ES-I3 (cell line): ENCODE measurements around the gene CFAP161.

Source experiments
- H3K36me3 ChIP-seq: 2 replicates; pipeline ENCODE4 v1.6.1; 2013; ENCODE audit warnings: mild to moderate bottlenecking, low read length, control low read depth, moderate library complexity; ENCODE audit not compliant: insufficient read depth
- H3K4me1 ChIP-seq: 2 replicates; pipeline ENCODE4 v1.6.1; 2013; ENCODE audit warnings: mild to moderate bottlenecking, control low read depth, low read length; ENCODE audit not compliant: insufficient read depth
- H3K9ac ChIP-seq: 2 replicates; pipeline ENCODE4 v1.6.1; 2013; ENCODE audit warnings: low read depth, mild to moderate bottlenecking, low read length, moderate library complexity
- H3K9me3 ChIP-seq: 2 replicates; pipeline ENCODE4 v1.6.1; 2013; ENCODE audit warnings: mild to moderate bottlenecking, low read length, moderate library complexity; ENCODE audit not compliant: control insufficient read depth, insufficient read depth

Gene CFAP161, protein sequence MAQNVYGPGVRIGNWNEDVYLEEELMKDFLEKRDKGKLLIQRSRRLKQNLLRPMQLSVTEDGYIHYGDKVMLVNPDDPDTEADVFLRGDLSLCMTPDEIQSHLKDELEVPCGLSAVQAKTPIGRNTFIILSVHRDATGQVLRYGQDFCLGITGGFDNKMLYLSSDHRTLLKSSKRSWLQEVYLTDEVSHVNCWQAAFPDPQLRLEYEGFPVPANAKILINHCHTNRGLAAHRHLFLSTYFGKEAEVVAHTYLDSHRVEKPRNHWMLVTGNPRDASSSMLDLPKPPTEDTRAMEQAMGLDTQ

DNA sequence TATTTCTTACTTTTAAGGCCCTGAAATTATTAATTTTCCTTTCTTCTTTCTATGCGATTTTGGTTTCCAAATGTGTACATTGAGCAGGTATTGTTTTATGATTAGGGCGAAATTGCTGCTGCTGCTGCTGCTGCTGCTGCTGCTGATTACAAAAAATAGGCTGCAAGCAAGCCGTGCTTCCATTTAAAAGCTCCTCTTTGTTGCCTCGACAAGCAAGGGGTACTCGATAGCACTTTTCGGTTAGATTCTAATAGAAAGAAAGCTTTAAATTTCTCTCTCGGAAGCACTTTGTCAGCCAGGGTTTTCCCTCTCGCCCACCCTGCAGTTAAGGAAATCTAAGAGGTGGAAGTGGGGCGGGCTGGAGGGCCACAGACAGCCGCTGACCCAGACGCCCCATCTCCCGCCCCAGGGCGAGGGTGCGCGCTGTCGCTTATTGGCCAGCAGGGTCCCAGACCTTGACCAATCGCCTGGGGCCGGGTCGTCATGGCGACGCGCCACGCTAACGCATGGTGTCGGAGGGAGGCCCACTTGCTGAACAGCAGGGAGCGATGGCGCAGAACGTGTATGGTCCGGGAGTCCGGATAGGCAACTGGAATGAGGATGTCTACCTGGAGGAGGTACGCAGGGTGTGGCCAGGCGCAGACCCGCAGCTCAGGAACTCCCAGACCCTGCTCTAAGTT, at the start of gene CFAP161:
Gene CFAP161 (plus strand): TSS at position 489 of the 680 bp plus-strand sequence. CDS start 60 bp downstream, at position 549.
- no peaks in the 10 kb centered on the region for H3K4me1 ChIP-seq
- H3K9me3 ChIP-seq: no peaks in the 10 kb centered on the region
- peak within 1 kb of the TSS; percentile 60 for H3K9ac ChIP-seq
- no peaks in the 10 kb centered on the region for H3K36me3 ChIP-seq

DNA sequence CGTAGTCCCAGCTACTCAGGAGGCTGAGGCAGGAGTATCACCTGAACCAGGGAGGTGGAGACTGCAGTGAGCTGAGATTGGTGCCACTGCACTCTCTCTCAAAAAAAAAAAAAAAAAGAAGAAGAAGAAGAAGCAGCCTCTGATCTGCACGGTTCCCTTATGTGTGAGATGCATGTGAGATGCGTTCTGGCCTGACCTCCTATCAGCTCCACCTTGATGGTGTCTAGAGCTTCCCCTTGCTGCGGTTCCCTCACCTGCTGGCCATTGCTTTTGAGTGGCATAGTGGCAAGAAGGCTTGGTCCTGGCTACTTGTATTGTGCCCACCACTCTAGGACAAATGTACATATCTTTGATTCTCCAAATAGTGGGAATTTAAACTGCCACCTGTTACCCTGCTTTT, 49.4 kb upstream of the CFAP161 start:
- H3K36me3 ChIP-seq: no peaks in the 10 kb centered on the region
- no peaks in the 10 kb centered on the region for H3K9me3 ChIP-seq
- no peak overlapping the region for H3K9ac ChIP-seq
- H3K4me1 ChIP-seq: no peaks in the 10 kb centered on the region

DNA sequence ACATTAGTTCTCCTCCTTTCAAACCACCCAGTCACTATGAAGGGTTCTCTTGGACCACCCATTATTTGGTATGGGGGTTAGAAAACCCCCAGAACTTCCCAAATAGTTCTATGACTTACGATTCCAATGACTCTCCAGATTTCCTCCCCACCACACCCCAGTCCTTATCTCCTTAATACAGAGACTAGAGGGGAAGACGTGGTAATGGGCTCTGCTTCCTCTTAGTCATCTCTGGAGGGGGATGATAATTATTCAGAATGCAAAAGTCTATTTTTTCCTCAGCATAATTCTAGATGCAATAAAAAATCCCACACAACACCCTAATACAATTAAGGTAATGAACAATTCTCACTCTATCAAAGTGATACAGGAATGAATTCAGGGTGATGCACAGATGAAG, 48.9 kb upstream of the CFAP161 start:
- Histone ChIP-seq H3K4me1 (no peaks in the 10 kb centered on the region), H3K36me3 (no peaks in the 10 kb centered on the region), H3K9me3 (no peaks in the 10 kb centered on the region), H3K9ac (no peak overlapping the region)

DNA sequence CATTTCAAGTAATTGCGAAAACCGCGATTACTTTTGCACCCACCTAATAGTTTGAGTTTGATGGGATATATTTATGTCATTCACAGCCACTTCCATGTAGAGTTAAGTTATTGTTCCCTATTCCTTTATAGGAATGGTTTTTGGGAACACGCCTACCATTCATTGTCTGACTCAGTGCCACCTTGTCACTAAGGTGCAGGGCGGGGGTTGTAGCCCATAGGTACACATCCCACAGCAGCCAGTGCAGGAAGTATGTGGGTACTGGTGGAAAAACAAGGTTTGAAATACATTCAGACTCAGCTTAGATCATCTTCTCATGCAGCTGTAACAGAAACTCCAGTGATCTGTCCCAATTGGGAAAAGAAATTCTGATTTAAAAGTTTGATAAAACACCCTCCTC, 48.2 kb upstream of the CFAP161 start:
- Histone ChIP-seq H3K36me3 (no peaks in the 10 kb centered on the region), H3K9ac (no peak overlapping the region), H3K4me1 (no peaks in the 10 kb centered on the region), H3K9me3 (no peaks in the 10 kb centered on the region)

DNA sequence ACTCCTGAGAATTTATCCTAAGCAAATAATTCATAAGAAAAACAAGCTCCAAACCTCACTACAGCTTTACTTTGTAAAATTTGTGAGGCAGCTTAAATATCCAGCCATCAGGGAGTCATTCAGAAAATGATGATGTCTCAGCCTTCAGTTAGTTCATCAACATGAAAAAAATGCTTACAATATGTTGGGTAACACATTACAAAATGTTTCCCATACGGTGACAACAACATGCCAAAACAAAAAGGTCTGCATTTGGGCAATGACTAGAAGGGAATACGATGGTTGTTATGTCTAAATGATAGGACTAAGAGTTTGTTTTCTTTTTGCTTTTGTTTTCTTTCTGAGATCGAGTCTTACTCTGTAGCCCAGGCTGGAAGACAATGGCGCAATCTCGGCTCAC, 47.0 kb upstream of the CFAP161 start:
- H3K36me3 ChIP-seq: no peaks in the 10 kb centered on the region
- H3K9ac ChIP-seq: no peak overlapping the region
- H3K4me1 ChIP-seq: no peaks in the 10 kb centered on the region
- H3K9me3 ChIP-seq: no peaks in the 10 kb centered on the region

DNA sequence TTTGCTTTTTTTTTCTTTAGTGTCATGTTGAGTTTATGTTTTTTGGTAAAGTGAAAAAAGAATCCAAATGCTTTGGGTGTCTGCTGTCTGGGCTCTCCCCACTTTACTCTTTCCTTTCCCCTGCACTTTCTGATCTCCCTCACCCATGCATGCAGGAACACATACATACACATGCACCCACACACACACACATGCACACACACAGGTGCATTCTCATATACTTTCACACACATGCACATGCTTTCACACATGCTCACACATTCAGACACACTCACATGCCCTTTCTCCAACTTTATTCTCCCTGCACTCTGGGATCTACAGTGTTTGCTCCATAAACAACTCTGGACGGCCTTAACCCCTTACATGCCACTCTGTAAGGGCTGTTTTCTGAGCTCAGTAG, 46.4 kb upstream of the CFAP161 start:
- no peaks in the 10 kb centered on the region for H3K9me3 ChIP-seq
- no peak overlapping the region for H3K9ac ChIP-seq
- no peaks in the 10 kb centered on the region for H3K4me1 ChIP-seq
- H3K36me3 ChIP-seq: no peaks in the 10 kb centered on the region

DNA sequence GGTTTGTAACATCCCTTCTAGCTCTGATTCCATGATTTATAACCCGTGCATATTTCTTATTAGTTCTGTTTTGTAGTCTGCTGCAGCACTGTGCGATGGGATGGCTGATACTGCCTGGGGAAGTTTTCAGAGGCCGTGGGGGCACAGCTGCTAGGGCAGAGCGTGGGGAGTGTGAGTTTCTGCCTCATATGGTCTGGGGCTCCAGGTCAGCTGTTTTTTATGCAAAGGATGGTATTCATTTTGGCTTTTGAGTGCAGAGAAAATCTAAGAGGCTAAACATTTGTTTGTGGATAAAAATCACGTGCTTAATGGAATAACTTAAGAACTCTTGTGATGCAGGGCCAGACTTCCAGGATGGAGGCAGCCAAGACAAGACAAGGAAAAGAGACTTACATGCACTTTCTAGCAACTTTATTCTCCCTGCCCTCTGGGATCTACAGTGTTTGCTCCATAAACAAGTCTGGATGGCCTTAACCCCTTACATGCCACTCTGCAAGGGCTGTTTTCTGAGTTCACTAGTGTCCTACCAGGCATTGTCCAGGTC, 45.5 kb upstream of the CFAP161 start:
- H3K9ac ChIP-seq: no peak overlapping the region
- no peaks in the 10 kb centered on the region for H3K36me3 ChIP-seq
- no peaks in the 10 kb centered on the region for H3K9me3 ChIP-seq
- no peaks in the 10 kb centered on the region for H3K4me1 ChIP-seq

DNA sequence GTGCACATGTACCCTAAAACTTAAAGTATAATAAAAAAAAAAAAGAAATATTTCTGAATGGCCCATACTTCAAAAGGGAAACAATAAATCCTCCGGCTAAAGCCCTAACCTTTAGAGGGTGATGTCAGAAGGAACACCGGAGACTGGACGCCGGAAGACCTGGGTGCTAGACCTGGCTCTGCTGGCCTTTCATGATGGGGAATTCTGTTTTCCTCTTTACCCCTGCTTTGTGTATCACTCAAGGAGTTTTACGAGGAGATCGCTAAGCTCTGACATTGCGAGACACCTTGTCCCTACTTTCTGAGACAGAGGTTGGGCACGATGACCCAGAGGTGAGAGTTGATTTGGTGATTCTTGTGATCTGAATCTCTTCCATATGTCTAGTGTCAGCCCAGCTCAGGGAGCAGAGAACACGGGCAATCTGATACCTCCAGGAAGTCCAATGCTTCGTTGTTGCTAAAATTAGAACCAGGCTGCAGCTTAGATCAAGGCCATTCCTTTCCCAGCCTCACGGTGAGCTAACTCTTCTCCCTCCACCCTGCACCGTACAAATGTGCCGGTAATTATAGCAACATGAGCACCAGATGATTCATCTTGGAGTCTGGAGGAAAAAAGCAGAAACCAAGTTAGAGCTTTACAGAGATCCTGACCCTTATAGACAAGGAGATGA, 42.0 kb upstream of the CFAP161 start:
- Histone ChIP-seq H3K9me3 (no peaks in the 10 kb centered on the region), H3K4me1 (no peaks in the 10 kb centered on the region), H3K36me3 (no peaks in the 10 kb centered on the region), H3K9ac (no peak overlapping the region)

DNA sequence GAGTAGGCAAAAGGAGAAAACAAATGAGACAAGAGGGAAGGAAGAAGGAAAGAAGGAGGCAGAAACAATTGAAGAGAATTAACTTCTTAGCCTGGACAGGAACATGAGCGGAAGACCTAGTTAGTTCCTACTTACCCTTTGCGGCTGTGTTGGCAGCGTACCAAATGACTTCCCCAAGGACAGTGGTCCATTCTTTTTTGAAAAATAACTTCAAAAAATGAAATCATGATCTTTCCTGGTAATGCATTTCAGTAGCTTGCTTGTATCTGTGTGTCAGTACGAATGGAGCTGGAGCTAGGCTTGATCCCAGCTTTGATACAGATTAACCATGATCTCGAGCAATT, 41.5 kb upstream of the CFAP161 start:
- Histone ChIP-seq H3K36me3 (no peaks in the 10 kb centered on the region), H3K9ac (no peak overlapping the region), H3K9me3 (no peaks in the 10 kb centered on the region), H3K4me1 (no peaks in the 10 kb centered on the region)

DNA sequence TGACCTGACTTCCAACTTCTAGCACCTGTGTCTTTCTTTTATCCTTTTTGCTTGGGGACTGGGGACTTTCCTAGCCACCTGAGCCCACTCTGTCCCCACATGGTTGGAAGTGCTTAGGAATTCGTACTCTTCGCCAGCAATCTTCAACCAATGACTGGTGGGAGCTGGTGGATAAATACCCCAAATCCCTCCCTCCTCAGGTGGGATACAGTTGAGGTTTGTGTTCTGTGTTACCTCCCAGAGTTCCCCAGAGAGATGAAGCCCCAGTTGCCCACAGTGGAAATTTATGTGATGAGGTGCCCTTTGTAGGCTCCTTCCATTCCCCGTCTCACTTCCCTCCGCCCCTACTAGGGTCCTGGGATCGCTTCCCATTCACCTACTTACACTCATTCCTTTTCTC, 40.1 kb upstream of the CFAP161 start:
- Histone ChIP-seq H3K9me3 (no peaks in the 10 kb centered on the region), H3K36me3 (no peaks in the 10 kb centered on the region), H3K9ac (no peak overlapping the region), H3K4me1 (no peaks in the 10 kb centered on the region)

DNA sequence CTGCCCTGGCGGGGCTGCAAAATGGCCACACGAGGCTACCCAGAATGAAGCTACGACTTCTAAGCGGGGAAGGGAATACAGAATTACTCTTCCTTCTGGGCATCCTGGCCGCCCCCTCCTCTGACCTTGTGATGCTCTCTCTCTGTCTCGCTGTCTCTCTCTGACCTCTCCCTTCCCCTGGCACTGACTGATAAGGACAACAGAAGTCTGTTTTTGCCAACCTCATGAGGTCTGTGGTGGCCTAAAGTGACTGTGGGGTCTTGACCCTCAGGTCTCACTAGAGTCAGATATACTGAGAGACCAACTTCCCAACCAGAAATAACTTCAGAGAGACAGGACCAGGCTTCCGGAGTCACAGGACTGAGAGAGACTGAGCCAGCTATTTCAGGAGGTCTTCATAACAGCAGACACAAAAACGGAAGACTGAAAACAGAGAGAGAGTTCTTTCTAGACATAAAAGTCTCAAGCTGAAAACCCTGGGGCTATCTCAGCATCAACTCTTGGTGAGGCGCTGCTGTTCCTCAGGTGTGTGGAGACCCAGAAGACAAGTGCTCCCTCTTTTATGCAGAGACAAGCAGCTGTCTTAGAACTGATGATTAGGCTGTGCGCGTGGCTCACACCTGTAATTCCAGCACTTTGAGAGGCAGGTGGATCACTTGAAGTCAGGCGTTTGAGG, 38.2 kb upstream of the CFAP161 start:
- Histone ChIP-seq H3K9me3 (no peaks in the 10 kb centered on the region), H3K9ac (no peak overlapping the region), H3K4me1 (no peaks in the 10 kb centered on the region), H3K36me3 (no peaks in the 10 kb centered on the region)

DNA sequence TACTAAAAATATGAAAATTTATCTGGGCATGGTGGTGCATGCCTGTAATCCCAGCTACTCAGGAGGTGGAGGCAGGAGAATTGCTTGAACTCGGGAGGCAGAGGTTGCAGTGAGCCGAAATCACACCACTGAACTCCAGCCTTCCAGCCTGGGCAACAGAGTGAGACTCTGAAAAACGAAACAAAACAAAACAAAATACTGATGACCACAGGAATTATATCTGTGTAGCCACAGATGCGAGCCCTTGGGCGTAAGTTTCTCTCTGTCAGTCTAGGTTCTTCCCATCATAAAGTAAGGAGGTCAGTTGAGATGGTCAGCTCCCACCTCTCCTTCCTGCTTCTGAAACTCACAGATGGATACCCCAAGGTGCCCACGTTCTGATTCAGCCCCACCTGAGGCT, 37.7 kb upstream of the CFAP161 start:
- no peaks in the 10 kb centered on the region for H3K36me3 ChIP-seq
- H3K4me1 ChIP-seq: no peaks in the 10 kb centered on the region
- H3K9me3 ChIP-seq: no peaks in the 10 kb centered on the region
- H3K9ac ChIP-seq: no peak overlapping the region

DNA sequence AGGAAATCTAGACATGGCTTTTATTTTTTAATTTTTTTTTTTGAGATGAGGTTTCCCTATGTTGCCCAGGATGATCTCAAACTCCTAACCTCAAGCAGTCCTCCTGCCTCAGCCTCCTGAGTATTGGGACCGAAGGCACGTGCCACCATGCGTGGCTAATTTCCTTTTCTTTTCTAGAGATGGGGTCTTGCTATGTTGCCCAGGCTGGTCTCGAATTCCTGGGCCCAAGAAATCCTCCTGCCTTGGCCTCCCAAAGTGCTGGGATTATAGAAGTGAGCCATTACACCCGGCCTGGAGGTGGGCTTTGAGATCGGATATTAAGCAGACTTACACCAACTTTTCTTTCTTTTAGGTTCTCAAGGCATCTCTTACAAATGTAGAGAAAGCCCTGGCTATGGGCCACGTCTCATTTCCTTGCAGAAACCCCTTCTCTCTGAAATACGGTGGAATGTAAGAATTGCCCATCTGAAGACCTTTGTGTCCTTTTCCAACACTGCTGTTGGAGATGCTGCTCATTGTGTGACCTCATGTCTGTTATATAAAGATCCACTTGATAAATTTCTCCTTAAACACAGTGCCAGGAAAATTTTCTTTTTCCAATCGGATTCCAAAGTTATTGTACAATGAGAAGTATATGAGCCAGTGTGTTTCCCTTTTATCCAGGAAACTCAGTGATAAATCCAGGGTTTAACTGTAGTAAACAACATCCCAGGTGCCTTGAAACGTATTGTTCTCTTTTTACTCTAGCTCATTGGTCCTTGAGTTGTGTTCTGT, 36.8 kb upstream of the CFAP161 start:
- no peaks in the 10 kb centered on the region for H3K36me3 ChIP-seq
- no peaks in the 10 kb centered on the region for H3K4me1 ChIP-seq
- H3K9ac ChIP-seq: no peak overlapping the region
- H3K9me3 ChIP-seq: no peaks in the 10 kb centered on the region

DNA sequence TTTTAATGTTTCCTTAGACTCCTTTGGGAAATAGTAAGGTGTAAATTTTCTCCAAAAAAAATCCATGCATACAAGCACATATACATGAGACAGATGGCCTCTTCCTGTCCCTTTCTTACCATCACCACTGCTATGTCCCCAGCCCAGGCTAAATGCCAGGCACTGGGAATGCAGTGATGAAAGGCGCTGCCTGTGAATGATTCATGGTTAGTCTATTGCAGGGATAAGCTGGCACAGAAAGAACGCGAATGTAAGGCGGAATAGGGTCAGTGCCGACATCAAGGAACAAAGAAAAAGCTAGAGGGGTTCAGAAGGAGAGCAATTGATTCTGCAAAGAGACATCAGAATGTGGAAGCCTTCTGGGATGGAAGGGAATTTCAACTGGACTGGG, 36.2 kb upstream of the CFAP161 start:
- no peaks in the 10 kb centered on the region for H3K4me1 ChIP-seq
- no peaks in the 10 kb centered on the region for H3K9me3 ChIP-seq
- no peak overlapping the region for H3K9ac ChIP-seq
- no peaks in the 10 kb centered on the region for H3K36me3 ChIP-seq
